ENCODE results near the gene LHPP. TPM values are rescaled to one million over a fixed set of nuclear protein-coding genes. Genes with fewer than 3 reads are reported as not detected.

The LHPP gene
- total RNA-seq, 1 donor, result 19.9 TPM

GRCh38 chr10:124495162-124495561, 33.5 kb downstream of the LHPP start:
- no peak for DNase-seq (ENCODE audit: low read depth in 2 of 3, low spot score in 2 of 3)

- DNase-seq (ENCODE audit: low read depth in 2 of 3, low spot score in 2 of 3), result no peak
Measured at GRCh38 chr10:124495725-124496124, 34.1 kb downstream of the LHPP start.

DNA sequence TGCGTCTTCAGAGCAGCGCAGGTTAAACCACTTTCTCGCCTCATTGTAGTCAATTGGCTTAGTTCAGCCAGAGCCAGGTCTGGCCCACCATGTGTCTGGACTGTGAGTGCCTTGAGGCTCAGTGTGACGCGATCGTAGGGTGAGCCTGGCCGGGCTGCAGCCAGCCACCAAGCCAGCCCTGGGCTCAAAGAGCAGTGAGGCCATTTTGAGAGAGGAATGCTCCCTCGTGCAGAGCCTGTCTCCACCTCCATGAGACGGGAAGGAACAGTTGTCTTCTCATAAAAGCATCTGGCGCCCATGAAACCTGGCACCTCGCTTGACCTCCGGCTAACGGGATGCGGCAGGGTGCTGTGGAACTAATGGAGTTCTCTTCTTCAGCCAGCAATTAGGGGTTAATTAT, 34.5 kb downstream of the LHPP start:
- DNase-seq (ENCODE audit: low read depth in 2 of 3, low spot score in 2 of 3), result no peak

DNA sequence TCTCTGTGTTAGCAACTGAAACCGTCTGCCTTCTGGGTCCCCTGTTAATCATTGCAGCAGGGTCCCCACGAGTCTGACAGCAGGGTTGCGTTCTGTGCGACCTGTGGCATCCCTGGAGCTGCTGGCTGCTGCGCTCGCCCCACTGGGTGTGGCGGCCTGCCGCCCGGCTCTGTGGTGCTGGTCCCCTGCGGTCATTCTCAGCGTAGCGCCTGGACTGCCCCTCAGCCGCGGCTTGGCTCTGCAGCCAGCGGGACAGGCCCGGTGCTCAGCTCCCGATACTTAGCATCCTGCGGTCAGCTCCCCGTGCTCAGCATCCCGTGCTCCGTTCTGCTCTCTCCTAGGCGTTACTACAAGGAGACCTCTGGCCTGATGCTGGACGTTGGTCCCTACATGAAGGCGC, 35.0 kb downstream of the LHPP start:
- DNase-seq (ENCODE audit: low read depth in 2 of 3, low spot score in 2 of 3), result no peak

GRCh38 chr10:124497196-124497881, 35.7 kb downstream of the LHPP start:
- DNase-seq (ENCODE audit: low read depth in 2 of 3, low spot score in 2 of 3), result no peak

DNA sequence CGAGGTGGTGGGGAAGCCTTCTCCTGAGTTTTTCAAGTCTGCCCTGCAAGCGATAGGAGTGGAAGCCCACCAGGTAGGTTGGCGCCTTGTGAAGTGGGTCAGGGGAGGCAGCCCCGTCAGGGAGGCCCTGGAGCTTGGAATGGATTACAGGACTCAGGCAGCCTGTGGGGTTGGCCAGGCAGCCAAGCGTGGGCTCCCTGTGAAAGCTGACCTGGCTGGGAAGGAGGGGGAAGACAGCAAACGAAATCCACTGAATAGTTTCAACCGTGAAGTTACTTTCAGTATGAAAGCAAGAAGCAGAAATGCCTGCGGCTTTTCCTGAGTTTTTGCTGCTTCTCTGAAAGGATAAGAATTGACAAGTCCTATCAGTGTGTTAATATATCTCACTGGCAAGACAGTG, 36.4 kb downstream of the LHPP start:
- DNase-seq (ENCODE audit: low read depth in 2 of 3, low spot score in 2 of 3), result no peak

DNA sequence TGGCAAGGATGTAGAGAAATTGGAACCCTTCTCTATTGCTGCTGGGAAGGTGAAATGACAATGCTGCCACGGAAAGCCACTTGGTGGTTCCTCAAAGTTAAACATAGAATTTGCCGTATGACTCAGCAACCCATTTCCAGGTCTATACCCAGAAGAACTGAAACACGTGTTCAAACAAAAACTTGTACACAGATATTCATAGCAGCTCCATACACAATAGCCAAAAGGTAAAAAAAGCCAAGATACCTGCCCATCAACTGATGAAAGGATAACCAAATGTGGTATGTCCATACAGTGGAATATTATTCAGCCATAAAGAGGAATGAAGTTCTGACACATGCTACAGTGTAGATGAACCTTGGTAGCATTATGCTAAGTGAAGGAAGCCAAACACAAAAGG, 39.1 kb downstream of the LHPP start:
- no peak for DNase-seq (ENCODE audit: low read depth in 2 of 3, low spot score in 2 of 3)

- DNase-seq (ENCODE audit: low read depth in 2 of 3, low spot score in 2 of 3), result no peak
Measured at GRCh38 chr10:124504711-124505110, 43.1 kb downstream of the LHPP start.

GRCh38 chr10:124505279-124505678, 43.7 kb downstream of the LHPP start:
- no peak for DNase-seq (ENCODE audit: low read depth in 2 of 3, low spot score in 2 of 3)

DNA sequence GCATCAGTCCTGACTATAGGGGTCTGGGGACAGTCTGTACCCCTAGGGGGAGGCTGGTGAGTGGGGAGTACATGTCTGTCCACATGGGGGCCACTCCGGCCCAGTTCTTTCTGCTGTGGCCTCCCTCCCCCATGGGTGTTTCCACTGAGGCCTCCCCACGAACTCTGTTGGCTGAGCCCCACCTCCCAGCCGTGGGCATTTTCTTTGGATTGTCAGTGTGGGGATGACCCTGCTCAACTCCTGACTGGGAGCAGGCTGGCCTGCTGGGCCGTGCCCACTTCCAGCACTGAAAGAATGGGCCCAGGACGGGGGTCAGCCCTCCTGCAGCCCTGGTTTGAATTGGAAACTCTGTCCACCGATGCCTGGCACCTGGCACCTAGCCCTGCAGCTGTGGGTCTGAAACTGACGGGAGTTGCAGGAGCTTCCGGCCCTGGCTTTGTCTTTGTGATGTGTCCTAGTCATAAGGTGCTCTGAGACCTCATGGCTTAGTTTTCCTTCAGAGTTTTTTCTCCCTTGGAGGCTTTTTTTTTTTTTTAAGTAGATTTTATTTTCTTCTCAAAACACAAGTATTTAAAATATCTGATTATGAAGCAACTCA, 46.5 kb downstream of the LHPP start:
- DNase-seq (ENCODE audit: low read depth in 2 of 3, low spot score in 2 of 3), result no peak

GRCh38 chr10:124508907-124509454, 47.4 kb downstream of the LHPP start:
- DNase-seq (ENCODE audit: low read depth in 2 of 3, low spot score in 2 of 3), result no peak

- no peak for DNase-seq (ENCODE audit: low read depth in 2 of 3, low spot score in 2 of 3)
Measured at GRCh38 chr10:124509880-124510632, 48.4 kb downstream of the LHPP start.

GRCh38 chr10:124510759-124511158, 49.1 kb downstream of the LHPP start:
- DNase-seq (ENCODE audit: low read depth in 2 of 3, low spot score in 2 of 3), result no peak

DNA sequence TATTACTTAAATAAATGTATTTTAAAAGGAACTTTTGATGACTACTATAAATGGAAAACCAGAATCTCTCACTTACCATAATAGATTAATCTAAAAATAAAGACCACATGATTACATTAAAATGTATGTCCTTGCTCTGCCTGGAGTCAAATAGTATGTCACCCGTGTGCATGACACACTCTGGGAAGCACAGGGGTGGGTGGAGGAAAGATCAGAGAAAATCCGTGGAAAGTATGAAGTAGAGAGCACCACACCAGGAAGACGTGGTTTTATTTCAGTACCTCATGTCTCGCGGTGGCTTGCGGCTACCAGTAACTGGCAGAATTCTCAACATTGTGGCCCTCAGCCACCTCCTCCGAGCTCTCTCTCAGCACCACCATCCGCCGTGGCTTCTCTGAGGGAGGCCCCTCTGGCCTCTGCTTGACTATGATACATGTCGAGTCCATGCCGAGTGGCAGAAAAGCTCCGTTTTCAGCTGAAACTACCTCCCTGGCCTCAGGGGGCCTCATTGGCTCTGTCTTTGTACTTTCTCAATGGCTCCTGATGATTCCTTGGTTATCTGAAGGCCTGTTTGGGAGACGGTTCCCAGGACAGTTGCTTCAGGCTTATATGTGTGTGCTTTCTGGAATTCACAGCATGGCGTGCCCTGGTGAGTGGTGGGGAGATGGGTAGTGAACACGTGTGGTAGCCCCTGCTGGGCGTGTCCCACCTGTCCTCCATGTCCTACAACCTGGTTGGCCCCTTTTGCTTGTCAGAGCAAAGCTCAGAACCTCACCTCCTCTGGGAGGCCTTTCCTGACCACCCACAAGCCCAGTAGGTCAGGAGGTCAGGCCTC, 49.8 kb downstream of the LHPP start:
- DNase-seq (ENCODE audit: low read depth in 2 of 3, low spot score in 2 of 3), result no peak

GRCh38 chr10:124512040-124512428, 50.4 kb downstream of the LHPP start:
- DNase-seq (ENCODE audit: low read depth in 2 of 3, low spot score in 2 of 3), result no peak

DNA sequence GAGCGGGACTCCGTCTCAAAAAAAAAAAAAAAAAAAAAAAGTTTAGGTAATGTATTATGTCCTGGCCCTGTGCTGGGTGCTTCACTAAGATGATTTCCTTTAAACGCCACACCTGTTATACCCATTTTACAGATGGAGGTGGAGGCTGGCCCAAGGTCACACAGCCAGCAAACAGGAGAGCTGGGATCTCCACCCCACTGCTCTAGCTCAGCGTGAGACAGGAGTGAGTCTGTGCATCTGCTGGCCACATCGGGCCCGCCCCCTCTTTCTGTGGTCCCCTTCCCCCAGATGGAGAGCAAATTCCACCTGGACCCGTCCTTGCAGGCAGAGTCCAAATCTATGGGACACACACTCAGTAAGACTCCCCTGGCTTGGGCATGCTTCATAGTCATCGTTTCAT, 51.0 kb downstream of the LHPP start:
- no peak for DNase-seq (ENCODE audit: low read depth in 2 of 3, low spot score in 2 of 3)

DNA sequence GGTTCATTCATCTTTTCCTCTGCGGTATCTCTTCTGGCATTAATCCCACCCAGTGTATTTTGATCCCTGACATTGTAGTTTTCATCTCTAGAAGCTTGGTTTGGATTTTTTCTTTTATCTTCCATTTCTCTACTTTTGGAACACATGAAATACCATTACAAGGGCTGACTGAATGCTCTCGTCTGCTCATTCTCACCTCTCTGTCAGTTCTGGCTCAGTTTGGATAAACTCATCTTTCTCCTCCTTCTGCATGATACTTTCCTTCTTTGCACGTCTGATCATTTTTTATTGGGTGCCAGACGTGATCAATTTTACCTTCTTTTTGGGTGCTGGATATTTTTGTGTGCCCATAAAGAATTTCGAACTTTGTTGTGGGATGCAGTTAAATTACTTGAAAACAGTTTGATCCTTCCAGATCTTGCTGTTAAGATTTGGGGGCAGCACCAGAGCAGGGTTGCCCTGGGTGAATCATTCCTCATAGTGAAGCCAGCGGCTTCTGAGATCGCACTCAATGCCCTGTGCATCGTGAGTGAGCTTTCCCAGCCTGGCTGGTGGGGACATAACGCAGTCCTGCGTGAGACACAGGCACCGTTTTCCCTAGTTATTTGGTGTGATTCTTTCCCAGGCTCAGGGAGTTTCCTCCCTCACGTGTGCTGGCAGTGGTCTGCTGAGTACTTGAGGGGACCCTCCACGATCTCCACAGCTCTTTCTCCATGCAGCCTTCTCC, 53.8 kb downstream of the LHPP start:
- no peak for DNase-seq (ENCODE audit: low read depth in 2 of 3, low spot score in 2 of 3)

DNA sequence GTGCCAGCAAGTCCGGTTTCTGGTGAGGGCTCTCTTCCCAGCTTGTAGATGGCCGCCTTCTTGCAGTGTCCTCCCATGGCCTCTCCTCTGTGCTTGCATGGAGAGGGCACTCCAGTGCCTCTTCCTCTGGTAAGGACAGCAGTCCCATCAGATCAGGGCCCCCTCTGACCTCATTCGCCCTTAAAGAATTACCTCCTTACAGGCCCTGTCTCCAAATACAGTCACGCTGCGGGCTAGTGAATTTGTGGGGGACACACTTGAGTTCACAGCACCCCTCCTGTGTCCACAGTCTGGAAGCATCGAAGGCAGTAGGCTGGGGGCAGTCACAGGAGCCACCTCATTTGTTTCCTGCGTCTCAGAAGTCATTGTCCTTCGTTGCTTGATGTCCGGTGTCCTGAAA, 54.6 kb downstream of the LHPP start:
- DNase-seq (ENCODE audit: low read depth in 2 of 3, low spot score in 2 of 3), result no peak

GRCh38 chr10:124516746-124517397, 55.2 kb downstream of the LHPP start:
- DNase-seq (ENCODE audit: low read depth in 2 of 3, low spot score in 2 of 3), result no peak

- DNase-seq (ENCODE audit: low read depth in 2 of 3, low spot score in 2 of 3), result no peak
Measured at GRCh38 chr10:124517461-124517860, 55.8 kb downstream of the LHPP start.

Data from hematopoietic multipotent progenitor cell (in vitro differentiated cells).